Measurements from ENCODE around the gene TADA2A. TPM values are rescaled to one million over a fixed set of nuclear protein-coding genes. Genes with fewer than 3 reads are reported as not detected.
"Not testable (repeated sequence)": the region's sequence is repeated elsewhere in the genome, so short reads cannot be mapped to it uniquely, and the experiment has no call there.

TADA2A gene
- total RNA-seq, 1 experiment from 2014 or later: 24.6 TPM

DNA sequence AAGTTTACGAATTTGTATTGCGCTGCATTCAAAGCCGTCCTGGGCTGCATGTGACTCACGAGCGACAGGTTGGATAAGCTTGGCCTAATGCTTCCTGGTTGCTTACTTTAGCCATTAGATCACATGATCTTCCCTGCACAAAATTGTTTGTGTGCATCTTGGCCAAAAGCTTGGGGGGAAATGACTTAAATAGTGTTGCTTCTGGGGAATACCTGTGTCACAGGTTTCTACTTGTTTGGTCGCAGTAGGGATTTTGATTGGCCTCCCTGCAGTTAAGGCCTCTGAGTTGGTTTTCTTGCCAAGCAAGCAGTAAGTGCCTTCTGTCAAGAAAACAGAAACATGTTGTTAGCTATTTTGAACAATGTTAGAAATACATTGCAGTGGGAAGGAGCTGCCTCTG, 43.4 kb downstream of the TADA2A start:
- Histone ChIP-seq H3K27me3 (ENCODE audit: insufficient read depth, low read length) (no peaks in the 10 kb centered on the region), H3K4me3 (replicated peaks in 1 of 2; ENCODE audit: low read depth in 1 of 2, low read length in 2 of 2) (no peak overlapping the region), H3K27ac (ENCODE audit: low read depth, low read length) (no peak overlapping the region), H3K79me2 (ENCODE audit: insufficient read depth, low read length) (no peaks in the 10 kb centered on the region), H2AFZ (ENCODE audit: low read depth, low read length, poor library complexity, severe bottlenecking) (no peak overlapping the region), H3K4me1 (ENCODE audit: control insufficient read depth in 1 of 2, insufficient read depth in 2 of 2, low read length in 2 of 2) (peaks cover 34% of the 10 kb centered on the region in 2 experiments), H3K9me2 (ENCODE audit: insufficient read depth) (no peaks in the 10 kb centered on the region), H3K36me3 (ENCODE audit: control insufficient read depth in 1 of 2, insufficient read depth in 2 of 2, low read length in 2 of 2) (peaks cover 0 to 5% of the 10 kb centered on the region in 2 experiments; a peak in 1 of 4 replicates), H3K4me2 (ENCODE audit: low read length) (no peak overlapping the region), H4K20me1 (ENCODE audit: insufficient read depth) (no peaks in the 10 kb centered on the region), H3K9ac (ENCODE audit: low read length) (no peak overlapping the region), H3K9me3 (ENCODE audit: control insufficient read depth in 1 of 2, insufficient read depth in 1 of 2, low read depth in 1 of 2, low read length in 2 of 2) (no peaks in the 10 kb centered on the region)
- ChIA-PET RAD21 (ENCODE audit: low non-redundant PET in 1 of 2, low total read pairs in 2 of 2, uncharacterized antibody in 2 of 2, unreplicated experiment in 2 of 2) (no interaction called here), CTCF (interaction anchor here (1.5 kb wide), 1 partner anchor 12 kb away, joined by 5 read pairs; no protein-coding TSS in a partner anchor), POLR2A (no interaction called here)
- DNase-seq (ENCODE audit: low read depth, low spot score) (no peak), ATAC-seq (no peak)
- intact Hi-C loops (cut with micrococcal nuclease): no loop called here
- TF ChIP-seq EGR1 (IDR thresholded peaks at IDR 0.05; ENCODE audit: low read depth) (no peak), ATF3 (IDR thresholded peaks at IDR 0.05) (no peak), POLR2A (IDR thresholded peaks at IDR 0.05; ENCODE audit: borderline replicate concordance, extremely low read depth, insufficient read depth, insufficient read length) (no peak), TCF7L2 (IDR thresholded peaks at IDR 0.05; ENCODE audit: borderline replicate concordance, extremely low read depth, insufficient read depth, insufficient read length) (no peak), ZNF274 (IDR thresholded peaks at IDR 0.05; ENCODE audit: low read depth, low read length) (no peak), ZFX (IDR thresholded peaks at IDR 0.05) (no peak), SRF (IDR thresholded peaks at IDR 0.05; ENCODE audit: low read depth) (no peak), SIN3A (IDR thresholded peaks at IDR 0.05; ENCODE audit: low read depth) (no peak), EZH2 (IDR thresholded peaks at IDR 0.05) (no peak), CTCF (IDR thresholded peaks at IDR 0.05 in 2 of 3, conservative IDR thresholded peaks at IDR 0.05 in 1 of 3; ENCODE audit: borderline replicate concordance in 1 of 3, insufficient read depth in 1 of 3, low read depth in 2 of 3, low read length in 2 of 3) (no peak), REST (IDR thresholded peaks at IDR 0.05; ENCODE audit: low read depth) (no peak), CEBPB (IDR thresholded peaks at IDR 0.05; ENCODE audit: low read depth) (no peak), ZBTB33 (IDR thresholded peaks at IDR 0.05; ENCODE audit: extremely low read depth, insufficient replicate concordance, low read length) (no peak)
- BruUV-seq (replicated peaks): no TSS peak

GRCh38 chr17:37457801-37458200, 51.1 kb downstream of the TADA2A start:
- BruUV-seq (replicated peaks); H3K9ac ChIP-seq (ENCODE audit: low read length); ATAC-seq; CTCF ChIA-PET; POLR2A ChIA-PET; H3K4me2 ChIP-seq (ENCODE audit: low read length); H3K79me2 ChIP-seq (ENCODE audit: insufficient read depth, low read length); H3K9me3 ChIP-seq (ENCODE audit: control insufficient read depth in 1 of 2, insufficient read depth in 1 of 2, low read depth in 1 of 2, low read length in 2 of 2); DNase-seq (ENCODE audit: low read depth, low spot score); H4K20me1 ChIP-seq (ENCODE audit: insufficient read depth); H3K27me3 ChIP-seq (ENCODE audit: insufficient read depth, low read length); H2AFZ ChIP-seq (ENCODE audit: low read depth, low read length, poor library complexity, severe bottlenecking); H3K36me3 ChIP-seq (ENCODE audit: control insufficient read depth in 1 of 2, insufficient read depth in 2 of 2, low read length in 2 of 2); H3K4me3 ChIP-seq (replicated peaks in 1 of 2; ENCODE audit: low read depth in 1 of 2, low read length in 2 of 2); H3K27ac ChIP-seq (ENCODE audit: low read depth, low read length); intact Hi-C loops (cut with micrococcal nuclease); H3K9me2 ChIP-seq (ENCODE audit: insufficient read depth): not testable (repeated sequence)
- peaks cover 0 to 13% of the 10 kb centered on the region in 2 experiments; a peak in 2 of 4 replicates for H3K4me1 ChIP-seq (ENCODE audit: control insufficient read depth in 1 of 2, insufficient read depth in 2 of 2, low read length in 2 of 2)
- RAD21 ChIA-PET (ENCODE audit: low non-redundant PET in 1 of 2, low total read pairs in 2 of 2, uncharacterized antibody in 2 of 2, unreplicated experiment in 2 of 2): interaction anchor here in 1 of 2 experiments (1.0 kb wide), 1 partner anchor 30 kb away, joined by 3 read pairs; no protein-coding TSS in a partner anchor
